ENCODE data around the gene ZNF362.

- TF ChIP-seq POLR2A (IDR thresholded peaks at IDR 0.05; ENCODE audit: borderline replicate concordance, extremely low read depth, insufficient read depth, insufficient read length) (no peak), CTCF (IDR thresholded peaks at IDR 0.05 in 2 of 3, conservative IDR thresholded peaks at IDR 0.05 in 1 of 3; ENCODE audit: borderline replicate concordance in 1 of 3, insufficient read depth in 1 of 3, low read depth in 2 of 3, low read length in 2 of 3) (no peak), FOSL1 (IDR thresholded peaks at IDR 0.05; ENCODE audit: low read depth) (no peak), EGR1 (IDR thresholded peaks at IDR 0.05; ENCODE audit: low read depth) (no peak), SIN3A (IDR thresholded peaks at IDR 0.05; ENCODE audit: low read depth) (no peak), REST (IDR thresholded peaks at IDR 0.05; ENCODE audit: low read depth) (no peak), MAX (IDR thresholded peaks at IDR 0.05) (no peak), CEBPB (IDR thresholded peaks at IDR 0.05; ENCODE audit: low read depth) (no peak), POLR2AphosphoS5 (IDR thresholded peaks at IDR 0.05; ENCODE audit: low read depth, low read length) (no peak), SP1 (IDR thresholded peaks at IDR 0.05; ENCODE audit: low read depth) (no peak), EZH2phosphoT487 (IDR thresholded peaks at IDR 0.05; ENCODE audit: borderline replicate concordance) (no peak), EZH2 (IDR thresholded peaks at IDR 0.05) (no peak), YY1 (IDR thresholded peaks at IDR 0.05; ENCODE audit: extremely low read depth, insufficient replicate concordance, low read depth, low read length) (no peak), SRF (IDR thresholded peaks at IDR 0.05; ENCODE audit: low read depth) (no peak)
Observed at GRCh38 chr1:33337441-33337840, 81.1 kb downstream of the ZNF362 start.

All from HCT116 (cell line).